Fibroblast of lung (primary cell): ENCODE data around the gene KRT38.

Experiments used
- EZH2 ChIP-seq: IDR thresholded peaks from 2 replicates; pipeline ENCODE4 v1.5.1; 2012; ENCODE audit warnings: low read length, control low read depth, mild to moderate bottlenecking; ENCODE audit errors: missing control alignments
- TF ChIP-seq, protein P1 (sequence below), 2 donors: IDR thresholded peaks in 1 of 2; conservative IDR thresholded peaks in 1 of 2; 1 replicate in 1 of 2; 2 replicates in 1 of 2; pipeline ENCODE4 v1.5.1; 2011 to 2012; ENCODE audit warnings: low read length in 2 of 2, control low read depth in 1 of 2, inconsistent platforms in 1 of 2, low read depth in 1 of 2, mild to moderate bottlenecking in 1 of 2

DNA sequence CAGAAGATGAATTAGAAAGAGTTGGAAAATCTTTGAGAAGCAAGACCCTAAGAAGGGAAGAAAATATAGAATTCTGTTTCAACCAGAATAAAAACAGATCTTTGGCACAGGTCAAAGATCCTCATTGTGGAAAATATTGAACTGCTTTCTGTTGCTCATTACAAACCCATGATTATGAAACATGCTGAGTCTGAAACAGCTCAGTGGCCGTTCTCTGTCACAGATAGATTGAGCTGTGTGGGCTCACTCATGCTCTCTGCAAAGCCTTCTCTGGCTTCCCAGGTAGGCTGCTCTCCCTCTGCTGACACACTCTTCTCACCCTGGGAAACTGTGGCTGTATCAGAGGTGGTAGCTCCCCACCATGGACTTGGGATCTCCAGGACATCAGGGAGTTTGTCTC, 3.4 kb upstream of the KRT38 start:
- no peak for TF ChIP-seq EZH2
- TF ChIP-seq, protein P1, sequence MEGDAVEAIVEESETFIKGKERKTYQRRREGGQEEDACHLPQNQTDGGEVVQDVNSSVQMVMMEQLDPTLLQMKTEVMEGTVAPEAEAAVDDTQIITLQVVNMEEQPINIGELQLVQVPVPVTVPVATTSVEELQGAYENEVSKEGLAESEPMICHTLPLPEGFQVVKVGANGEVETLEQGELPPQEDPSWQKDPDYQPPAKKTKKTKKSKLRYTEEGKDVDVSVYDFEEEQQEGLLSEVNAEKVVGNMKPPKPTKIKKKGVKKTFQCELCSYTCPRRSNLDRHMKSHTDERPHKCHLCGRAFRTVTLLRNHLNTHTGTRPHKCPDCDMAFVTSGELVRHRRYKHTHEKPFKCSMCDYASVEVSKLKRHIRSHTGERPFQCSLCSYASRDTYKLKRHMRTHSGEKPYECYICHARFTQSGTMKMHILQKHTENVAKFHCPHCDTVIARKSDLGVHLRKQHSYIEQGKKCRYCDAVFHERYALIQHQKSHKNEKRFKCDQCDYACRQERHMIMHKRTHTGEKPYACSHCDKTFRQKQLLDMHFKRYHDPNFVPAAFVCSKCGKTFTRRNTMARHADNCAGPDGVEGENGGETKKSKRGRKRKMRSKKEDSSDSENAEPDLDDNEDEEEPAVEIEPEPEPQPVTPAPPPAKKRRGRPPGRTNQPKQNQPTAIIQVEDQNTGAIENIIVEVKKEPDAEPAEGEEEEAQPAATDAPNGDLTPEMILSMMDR (conservative IDR thresholded peaks at IDR 0.05 in 1 of 2, IDR thresholded peaks at IDR 0.05 in 1 of 2; ENCODE audit: low read depth in 1 of 2, low read length in 2 of 2) = no peak
